ENCODE results near the gene ECE1. TPM values are rescaled to one million over a fixed set of nuclear protein-coding genes. Genes with fewer than 3 reads are reported as not detected.

Gene ECE1
- total and polyA plus RNA-seq, 10 of the 15 experiments (the other 5 are each of a cell fraction or from before 2014, with no cell fraction given), result 0.97 to 81.0 (median 37.0) TPM

DNA sequence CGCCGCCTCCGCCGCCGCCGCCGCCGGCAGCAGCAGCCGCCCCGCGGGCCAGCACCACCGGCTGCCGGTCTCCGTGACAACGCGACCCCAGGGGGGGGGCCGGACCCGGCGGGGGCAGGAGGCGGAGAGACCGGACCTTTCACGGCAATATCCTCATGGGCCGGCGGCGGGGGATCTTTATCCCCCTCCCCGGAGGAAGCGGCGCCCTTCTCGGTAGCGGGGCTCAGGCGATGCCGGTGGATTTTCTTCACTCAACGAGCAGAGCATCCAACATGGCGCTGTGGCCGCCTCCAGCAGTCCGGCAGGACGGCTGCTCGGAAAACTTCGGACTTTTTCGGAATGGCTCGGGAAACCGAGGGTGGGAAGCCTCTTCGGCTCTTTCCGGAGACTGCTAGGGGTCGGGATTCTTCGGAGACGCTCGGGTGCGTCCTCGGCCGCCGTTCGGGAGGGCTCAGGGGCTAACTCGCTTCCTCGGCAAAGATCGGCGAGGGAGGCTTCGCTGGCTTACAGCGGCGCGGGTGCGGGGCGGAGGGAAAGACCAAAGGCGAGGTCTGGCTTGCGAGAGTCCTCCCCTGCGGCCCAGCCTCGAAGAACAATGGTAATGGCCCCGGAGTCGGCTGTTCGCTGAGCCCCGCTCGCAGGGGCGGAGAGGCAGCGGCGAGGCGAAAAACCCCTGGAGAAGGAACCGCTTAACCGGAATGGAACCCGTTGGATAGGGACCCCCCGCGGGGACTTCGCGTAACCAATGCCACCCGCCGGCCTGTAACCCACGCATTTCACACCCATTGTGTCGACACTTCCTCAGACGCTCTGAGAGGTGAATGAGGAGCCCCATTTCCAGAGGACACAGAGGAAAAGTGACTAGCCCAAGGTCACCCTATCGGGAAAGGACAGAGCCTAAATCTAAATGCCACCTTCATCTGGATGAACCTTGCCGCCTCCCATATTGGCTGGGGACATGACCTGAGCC is 113.4 kb downstream of the ECE1 start, which contains the start of gene EIF4G3 (continued):
- peak; percentile 67 for TF ChIP-seq BACH1 (IDR thresholded peaks at IDR 0.05; ENCODE audit: borderline replicate concordance)
- TF ChIP-seq EP300 (IDR thresholded peaks at IDR 0.05; ENCODE audit: borderline replicate concordance in 1 of 2, control insufficient read depth in 1 of 2, low read depth in 2 of 2, low read length in 2 of 2), result no peak
- peak; percentile 44 for TF ChIP-seq LARP7 (IDR thresholded peaks at IDR 0.05)
- TF ChIP-seq FOXM1 (IDR thresholded peaks at IDR 0.05; ENCODE audit: low read depth, low read length), result no peak
- 0 out of 2 replicates have a peak, but pooled peaks have one; percentile 23 for TF ChIP-seq STAT1 (conservative IDR thresholded peaks at IDR 0.05)
- 0 out of 2 replicates have a peak, but pooled peaks have one; percentile 6 for TF ChIP-seq TCF12 (IDR thresholded peaks at IDR 0.05; ENCODE audit: low read depth, low read length)
- TF ChIP-seq EED (IDR thresholded peaks at IDR 0.05; ENCODE audit: low read depth), result no peak
- TF ChIP-seq, protein P1, sequence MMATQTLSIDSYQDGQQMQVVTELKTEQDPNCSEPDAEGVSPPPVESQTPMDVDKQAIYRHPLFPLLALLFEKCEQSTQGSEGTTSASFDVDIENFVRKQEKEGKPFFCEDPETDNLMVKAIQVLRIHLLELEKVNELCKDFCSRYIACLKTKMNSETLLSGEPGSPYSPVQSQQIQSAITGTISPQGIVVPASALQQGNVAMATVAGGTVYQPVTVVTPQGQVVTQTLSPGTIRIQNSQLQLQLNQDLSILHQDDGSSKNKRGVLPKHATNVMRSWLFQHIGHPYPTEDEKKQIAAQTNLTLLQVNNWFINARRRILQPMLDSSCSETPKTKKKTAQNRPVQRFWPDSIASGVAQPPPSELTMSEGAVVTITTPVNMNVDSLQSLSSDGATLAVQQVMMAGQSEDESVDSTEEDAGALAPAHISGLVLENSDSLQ (IDR thresholded peaks at IDR 0.05), result 0 out of 2 replicates have a peak, but pooled peaks have one; percentile 36
- no peak for TF ChIP-seq BRCA1 (IDR thresholded peaks at IDR 0.05; ENCODE audit: low read depth, low read length)
- peak in 1 of 2 experiments; percentile 40; a peak in 1 of 4 replicates for TF ChIP-seq BHLHE40 (IDR thresholded peaks at IDR 0.05; ENCODE audit: borderline replicate concordance in 1 of 2, low read depth in 2 of 2, low read length in 1 of 2)
- TF ChIP-seq, protein P2, sequence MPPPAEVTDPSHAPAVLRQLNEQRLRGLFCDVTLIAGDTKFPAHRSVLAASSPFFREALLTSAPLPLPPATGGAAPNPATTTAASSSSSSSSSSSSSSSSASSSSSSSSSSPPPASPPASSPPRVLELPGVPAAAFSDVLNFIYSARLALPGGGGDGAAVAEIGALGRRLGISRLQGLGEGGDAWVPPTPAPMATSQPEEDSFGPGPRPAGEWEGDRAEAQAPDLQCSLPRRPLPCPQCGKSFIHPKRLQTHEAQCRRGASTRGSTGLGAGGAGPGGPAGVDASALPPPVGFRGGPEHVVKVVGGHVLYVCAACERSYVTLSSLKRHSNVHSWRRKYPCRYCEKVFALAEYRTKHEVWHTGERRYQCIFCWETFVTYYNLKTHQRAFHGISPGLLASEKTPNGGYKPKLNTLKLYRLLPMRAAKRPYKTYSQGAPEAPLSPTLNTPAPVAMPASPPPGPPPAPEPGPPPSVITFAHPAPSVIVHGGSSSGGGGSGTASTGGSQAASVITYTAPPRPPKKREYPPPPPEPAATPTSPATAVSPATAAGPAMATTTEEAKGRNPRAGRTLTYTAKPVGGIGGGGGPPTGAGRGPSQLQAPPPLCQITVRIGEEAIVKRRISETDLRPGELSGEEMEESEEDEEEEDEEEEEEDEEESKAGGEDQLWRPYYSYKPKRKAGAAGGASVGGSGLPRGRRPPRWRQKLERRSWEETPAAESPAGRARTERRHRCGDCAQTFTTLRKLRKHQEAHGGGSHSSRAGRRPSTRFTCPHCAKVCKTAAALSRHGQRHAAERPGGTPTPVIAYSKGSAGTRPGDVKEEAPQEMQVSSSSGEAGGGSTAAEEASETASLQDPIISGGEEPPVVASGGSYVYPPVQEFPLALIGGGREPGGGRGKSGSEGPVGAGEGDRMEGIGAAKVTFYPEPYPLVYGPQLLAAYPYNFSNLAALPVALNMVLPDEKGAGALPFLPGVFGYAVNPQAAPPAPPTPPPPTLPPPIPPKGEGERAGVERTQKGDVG (CRISPR knock-in tag; IDR thresholded peaks at IDR 0.05), result no peak
- no peak for TF ChIP-seq HDAC6 (IDR thresholded peaks at IDR 0.05; ENCODE audit: unreplicated experiment)
- TF ChIP-seq, protein P3, sequence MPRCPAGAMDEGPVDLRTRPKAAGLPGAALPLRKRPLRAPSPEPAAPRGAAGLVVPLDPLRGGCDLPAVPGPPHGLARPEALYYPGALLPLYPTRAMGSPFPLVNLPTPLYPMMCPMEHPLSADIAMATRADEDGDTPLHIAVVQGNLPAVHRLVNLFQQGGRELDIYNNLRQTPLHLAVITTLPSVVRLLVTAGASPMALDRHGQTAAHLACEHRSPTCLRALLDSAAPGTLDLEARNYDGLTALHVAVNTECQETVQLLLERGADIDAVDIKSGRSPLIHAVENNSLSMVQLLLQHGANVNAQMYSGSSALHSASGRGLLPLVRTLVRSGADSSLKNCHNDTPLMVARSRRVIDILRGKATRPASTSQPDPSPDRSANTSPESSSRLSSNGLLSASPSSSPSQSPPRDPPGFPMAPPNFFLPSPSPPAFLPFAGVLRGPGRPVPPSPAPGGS (IDR thresholded peaks at IDR 0.05; ENCODE audit: borderline replicate concordance, insufficient read depth, low read depth, low read length, poor library complexity, severe bottlenecking), result no peak
- no peak for TF ChIP-seq TARDBP (IDR thresholded peaks at IDR 0.05; ENCODE audit: borderline replicate concordance)
- TF ChIP-seq, protein P4, sequence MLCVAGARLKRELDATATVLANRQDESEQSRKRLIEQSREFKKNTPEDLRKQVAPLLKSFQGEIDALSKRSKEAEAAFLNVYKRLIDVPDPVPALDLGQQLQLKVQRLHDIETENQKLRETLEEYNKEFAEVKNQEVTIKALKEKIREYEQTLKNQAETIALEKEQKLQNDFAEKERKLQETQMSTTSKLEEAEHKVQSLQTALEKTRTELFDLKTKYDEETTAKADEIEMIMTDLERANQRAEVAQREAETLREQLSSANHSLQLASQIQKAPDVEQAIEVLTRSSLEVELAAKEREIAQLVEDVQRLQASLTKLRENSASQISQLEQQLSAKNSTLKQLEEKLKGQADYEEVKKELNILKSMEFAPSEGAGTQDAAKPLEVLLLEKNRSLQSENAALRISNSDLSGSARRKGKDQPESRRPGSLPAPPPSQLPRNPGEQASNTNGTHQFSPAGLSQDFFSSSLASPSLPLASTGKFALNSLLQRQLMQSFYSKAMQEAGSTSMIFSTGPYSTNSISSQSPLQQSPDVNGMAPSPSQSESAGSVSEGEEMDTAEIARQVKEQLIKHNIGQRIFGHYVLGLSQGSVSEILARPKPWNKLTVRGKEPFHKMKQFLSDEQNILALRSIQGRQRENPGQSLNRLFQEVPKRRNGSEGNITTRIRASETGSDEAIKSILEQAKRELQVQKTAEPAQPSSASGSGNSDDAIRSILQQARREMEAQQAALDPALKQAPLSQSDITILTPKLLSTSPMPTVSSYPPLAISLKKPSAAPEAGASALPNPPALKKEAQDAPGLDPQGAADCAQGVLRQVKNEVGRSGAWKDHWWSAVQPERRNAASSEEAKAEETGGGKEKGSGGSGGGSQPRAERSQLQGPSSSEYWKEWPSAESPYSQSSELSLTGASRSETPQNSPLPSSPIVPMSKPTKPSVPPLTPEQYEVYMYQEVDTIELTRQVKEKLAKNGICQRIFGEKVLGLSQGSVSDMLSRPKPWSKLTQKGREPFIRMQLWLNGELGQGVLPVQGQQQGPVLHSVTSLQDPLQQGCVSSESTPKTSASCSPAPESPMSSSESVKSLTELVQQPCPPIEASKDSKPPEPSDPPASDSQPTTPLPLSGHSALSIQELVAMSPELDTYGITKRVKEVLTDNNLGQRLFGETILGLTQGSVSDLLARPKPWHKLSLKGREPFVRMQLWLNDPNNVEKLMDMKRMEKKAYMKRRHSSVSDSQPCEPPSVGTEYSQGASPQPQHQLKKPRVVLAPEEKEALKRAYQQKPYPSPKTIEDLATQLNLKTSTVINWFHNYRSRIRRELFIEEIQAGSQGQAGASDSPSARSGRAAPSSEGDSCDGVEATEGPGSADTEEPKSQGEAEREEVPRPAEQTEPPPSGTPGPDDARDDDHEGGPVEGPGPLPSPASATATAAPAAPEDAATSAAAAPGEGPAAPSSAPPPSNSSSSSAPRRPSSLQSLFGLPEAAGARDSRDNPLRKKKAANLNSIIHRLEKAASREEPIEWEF (IDR thresholded peaks at IDR 0.05; ENCODE audit: insufficient replicate concordance, low read depth, low read length), result no peak
- no peak for TF ChIP-seq ZBED1 (IDR thresholded peaks at IDR 0.05; ENCODE audit: borderline replicate concordance)

Data from GM12878 (cell line).